GM18907 (cell line): ENCODE results near the gene PLAC8L1.
"Not testable (repeated sequence)": the region's sequence is repeated elsewhere in the genome, so short reads cannot be mapped to it uniquely, and the experiment has no call there.

ENCODE experiments used
- ATAC-seq: cut with Tn5 transposase; IDR thresholded peaks from one replicate; pipeline ENCODE4 v1.9.1; 2021; ENCODE audit warnings: mild to moderate bottlenecking, moderate library complexity; ENCODE audit not compliant: unreplicated experiment

PLAC8L1 gene

DNA sequence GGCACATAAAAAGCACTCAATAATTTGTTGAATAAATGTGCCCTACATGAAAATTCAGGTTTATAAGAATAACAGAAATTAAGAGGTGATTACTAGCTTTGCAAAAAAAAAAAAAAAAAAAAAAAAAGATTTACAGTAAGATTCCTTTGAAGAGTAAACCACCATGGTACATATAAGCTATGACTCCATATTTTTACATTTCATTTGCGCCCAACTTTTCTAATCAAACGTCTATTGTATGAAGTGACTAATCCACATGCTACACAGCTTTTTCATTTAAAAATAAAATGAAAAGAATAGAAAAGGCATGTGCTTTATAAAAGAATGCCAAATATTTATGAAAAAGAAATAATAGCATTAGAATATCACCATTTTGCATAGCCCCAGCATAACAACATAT is at the start of gene PLAC8L1:
TSS of gene PLAC8L1 (minus strand) at position 101 of the 400 bp plus-strand sequence. CDS start 1,266 bp downstream, outside the sequence.
- ATAC-seq: no peak

DNA sequence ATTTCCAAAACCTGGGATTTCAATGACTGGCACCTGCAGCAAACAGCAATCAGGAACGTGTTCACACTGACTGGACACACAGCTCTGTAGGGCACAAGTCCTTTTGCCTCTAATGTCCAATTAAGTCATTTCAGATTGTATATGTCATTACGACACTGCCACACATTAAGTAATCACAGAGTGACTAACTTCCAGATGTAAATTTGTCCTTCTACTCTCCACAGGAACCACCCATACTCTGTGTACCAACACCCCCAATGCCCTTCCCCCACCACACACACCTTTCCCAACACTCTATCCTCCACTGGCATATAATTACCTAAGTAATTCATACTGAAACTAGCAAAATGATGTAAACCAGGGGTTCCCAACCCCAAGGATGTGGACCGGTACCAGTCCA is 46.6 kb upstream of the PLAC8L1 start:
- no peak for ATAC-seq

GRCh38 chr5:146137967-146138403 is 32.6 kb upstream of the PLAC8L1 start:
- ATAC-seq: no peak

DNA sequence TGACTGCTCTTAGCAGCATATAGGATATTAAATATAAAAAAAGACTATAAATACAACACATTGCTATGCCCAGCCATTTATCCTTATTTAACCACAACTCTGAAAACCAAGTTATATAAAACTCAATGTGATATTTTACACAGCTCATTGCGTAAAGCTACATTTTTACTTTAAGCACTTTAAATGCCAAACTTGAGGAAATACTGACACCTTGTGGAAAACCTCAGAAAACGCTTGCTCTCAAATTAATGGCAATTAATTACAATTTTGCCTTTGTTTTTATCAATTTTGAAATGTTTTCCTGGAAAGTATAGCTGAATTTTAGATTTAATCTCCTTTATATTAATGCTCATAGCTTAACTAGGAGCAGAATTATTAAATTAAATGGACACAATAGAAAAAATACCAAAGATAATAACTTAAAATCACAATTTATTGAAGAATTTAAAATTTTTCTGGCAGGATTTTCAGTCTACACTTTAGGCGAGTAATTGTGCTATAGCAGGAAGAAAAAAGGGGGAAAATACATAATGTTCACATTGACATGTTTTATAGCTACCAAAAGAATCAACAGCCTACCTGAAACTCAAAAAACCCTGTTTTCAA is 25.2 kb upstream of the PLAC8L1 start:
- ATAC-seq: no peak

DNA sequence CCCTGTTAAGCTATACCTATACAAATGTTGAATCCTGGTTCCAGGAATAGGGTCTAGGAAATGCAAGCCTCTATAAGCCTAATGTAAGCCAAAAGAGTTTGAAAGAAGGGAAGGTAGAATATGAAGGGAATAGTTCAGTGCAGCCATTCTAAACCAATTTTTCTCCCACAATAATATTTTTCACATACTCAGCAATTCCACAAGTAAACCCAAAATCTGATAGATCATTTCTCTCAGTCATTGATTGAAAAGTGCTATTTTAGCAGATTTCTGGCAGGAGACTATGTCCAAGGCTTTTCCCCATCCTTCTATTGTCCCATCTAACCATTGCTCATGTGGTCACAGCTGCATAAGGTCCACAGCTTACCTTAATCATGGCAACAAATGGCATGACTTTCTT is 20.7 kb upstream of the PLAC8L1 start:
- ATAC-seq: no peak

DNA sequence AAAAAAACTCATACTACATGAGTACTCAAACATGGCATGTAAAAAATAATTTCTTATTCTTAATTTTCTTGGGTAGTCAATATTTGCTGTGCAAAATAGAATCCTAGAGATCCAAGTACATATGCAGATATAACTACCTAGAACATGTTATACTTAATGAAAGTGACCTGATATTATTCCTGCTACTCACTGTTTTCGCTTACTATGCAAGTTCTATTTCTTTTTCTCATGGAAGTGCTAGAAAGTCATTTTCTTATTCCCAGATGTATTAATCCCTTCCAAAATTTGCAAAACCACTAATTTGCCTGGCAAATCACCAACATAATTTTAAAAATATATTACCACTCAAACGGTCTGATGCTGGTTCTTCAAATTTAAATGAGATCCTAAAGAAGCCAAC is 19.2 kb upstream of the PLAC8L1 start:
- ATAC-seq: no peak

- not testable (repeated sequence) for ATAC-seq
Measured at GRCh38 chr5:146121451-146121850, 16.1 kb upstream of the PLAC8L1 start.

DNA sequence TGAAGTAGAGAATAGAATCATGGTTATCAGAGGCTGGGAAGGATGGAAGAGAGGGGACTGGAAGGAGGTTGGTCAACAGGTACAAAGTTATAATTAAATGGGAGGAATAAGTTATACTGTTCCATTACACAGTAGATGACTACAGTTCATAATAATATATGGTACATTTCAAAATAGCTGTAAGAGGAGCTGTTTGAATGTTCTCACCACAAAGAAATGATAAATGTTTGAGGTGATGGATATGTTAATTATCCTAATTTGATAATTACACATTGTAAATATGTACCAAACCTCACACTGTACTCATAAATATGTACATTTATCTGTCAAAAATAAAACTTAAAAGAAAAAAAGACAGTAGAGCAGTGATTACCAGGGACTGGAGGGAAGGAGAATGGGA is 12.9 kb upstream of the PLAC8L1 start:
- no peak for ATAC-seq

DNA sequence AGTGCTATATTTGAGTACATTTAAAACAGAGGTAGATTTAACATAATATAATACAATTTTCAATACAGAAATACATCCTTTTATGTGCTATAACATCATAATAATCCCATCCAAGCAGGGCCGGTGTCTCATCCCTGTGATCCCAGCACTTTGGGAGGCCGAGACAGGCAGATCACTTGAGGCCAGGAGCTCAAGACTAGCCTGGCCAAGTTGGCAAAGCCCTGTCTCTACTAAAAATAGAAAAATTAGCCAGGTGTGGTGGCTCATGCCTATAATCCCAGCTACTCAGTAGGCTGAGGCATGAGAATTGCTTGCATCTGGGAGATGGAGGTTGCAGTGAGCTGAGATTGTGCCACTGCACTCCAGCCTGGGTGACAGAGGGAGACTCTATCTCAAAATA is 11.8 kb upstream of the PLAC8L1 start:
- not testable (repeated sequence) for ATAC-seq

DNA sequence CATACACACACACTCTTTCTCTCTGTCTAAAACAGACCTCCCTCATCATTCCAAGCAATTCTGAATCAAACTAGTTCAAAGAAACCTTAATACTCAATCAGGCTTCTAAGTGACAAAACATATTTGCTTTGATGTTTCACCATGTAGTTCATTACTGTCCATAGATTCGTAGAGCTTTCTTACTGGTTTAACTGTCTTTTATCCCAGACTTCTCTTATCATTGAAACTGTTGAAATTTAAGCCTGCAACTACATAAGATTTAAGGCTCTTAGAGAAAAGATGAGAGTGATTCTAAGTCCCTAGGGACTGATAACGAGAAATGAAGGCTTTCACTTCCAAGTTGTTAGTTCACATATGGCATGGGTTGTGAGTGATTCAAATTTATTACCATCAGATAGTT is 11.0 kb upstream of the PLAC8L1 start:
- no peak for ATAC-seq

GRCh38 chr5:146112476-146112875 is 7.1 kb upstream of the PLAC8L1 start:
- ATAC-seq: no peak

DNA sequence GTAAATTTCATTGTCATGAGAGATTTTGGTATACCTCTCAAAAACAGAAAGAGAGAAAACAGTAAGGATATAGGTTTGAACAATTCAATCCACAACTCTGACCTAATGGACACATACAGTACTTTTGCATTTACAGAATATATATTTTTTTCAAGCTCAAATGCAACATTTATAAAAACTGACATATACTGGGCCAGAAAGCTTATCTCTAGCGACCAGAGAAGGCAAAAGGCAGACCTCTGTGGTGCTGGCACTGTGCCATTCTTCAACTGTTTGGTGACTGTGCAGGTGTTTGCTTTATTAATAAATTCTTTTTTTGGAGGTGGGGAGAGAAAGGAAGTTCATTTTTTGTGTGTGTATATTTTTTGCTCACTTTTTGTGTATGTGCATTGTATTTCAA is 6.0 kb upstream of the PLAC8L1 start:
- no peak for ATAC-seq

GRCh38 chr5:146109379-146109778 is 4.0 kb upstream of the PLAC8L1 start:
- ATAC-seq: no peak

DNA sequence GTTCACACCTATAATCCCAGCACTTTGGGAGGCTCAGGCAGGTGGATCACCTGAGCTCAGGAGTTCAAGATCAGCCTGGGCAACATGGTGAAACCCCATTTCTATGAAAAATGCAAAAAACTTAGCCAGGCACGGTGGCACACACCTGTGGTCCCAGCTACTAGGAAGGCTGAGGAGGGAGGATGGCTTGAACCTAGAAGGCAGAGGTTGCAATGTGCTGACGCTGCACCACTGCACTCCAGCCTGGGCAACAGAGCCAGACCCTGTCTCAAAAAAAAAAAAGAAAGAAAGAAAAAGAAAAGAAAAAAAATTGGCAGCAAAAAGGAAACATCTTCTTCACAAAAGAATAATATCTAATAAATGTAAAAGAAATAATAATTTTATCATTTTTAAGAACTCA is 3.5 kb upstream of the PLAC8L1 start:
- ATAC-seq: not testable (repeated sequence)

DNA sequence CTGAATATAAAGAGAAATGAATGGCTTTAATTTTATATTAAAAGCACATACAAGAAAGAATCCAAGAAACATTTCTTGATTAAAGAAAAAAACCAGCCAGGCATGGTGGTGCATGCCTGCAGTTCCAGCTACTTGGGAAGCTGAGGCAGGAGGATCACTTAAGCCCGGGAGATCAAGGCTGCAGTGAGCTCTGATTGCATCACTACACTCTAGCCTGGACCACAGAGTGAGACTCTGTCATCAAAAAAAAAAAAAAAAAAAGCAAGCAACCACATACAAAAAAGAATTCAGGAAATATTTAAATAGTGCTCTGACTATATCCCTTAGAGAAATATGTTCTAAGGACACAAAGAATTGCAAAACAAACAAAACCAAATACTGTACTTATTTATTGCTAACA is 2.5 kb upstream of the PLAC8L1 start:
- no peak for ATAC-seq

DNA sequence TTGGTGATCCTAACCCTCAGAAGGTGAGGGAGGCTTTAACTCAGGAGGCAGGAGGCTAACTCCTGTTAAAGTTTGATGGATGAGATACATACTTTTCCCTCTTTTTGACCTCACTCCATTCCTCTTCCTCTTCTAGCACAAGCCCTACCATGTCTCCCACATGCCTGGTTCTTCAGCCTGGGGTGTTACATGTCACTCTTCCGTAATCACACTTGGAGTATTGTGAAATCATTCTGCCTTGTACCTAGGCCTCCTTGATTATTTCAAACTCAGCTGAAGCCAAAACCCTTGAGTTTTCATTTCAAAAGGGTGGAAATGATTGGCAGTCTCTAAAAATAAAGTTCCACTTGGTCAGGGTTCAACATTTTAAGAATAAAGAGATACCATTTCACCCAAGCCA is 1.8 kb downstream of the PLAC8L1 start:
- no peak for ATAC-seq

GRCh38 chr5:146101646-146102045 is 3.7 kb downstream of the PLAC8L1 start:
- no peak for ATAC-seq

GRCh38 chr5:146098047-146098446 is 7.3 kb downstream of the PLAC8L1 start:
- no peak for ATAC-seq

DNA sequence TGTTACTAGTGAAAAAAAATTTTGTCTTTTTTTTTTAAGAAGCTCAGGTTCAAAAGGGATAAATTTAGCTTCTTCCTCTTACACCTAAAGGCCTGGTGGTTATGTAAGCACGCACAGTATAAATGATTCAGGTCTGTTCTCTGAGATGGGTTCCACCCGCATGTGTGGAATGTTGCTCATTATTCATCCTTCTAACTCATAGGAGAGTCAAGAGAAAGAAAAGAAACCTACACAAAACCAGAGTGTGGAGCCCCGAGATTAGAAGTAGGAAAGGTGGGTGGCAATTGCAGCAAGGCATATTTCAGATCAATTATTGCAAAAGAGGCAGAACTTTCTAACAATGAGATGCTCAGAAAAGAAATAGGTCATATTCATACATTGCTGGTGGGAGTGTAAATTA is 13.5 kb downstream of the PLAC8L1 start:
- no peak for ATAC-seq

- no peak for ATAC-seq
Measured at GRCh38 chr5:146089287-146089686, 16.1 kb downstream of the PLAC8L1 start.

GRCh38 chr5:146088098-146088497 is 17.3 kb downstream of the PLAC8L1 start:
- ATAC-seq: no peak

- ATAC-seq: no peak
Measured at GRCh38 chr5:146084376-146084775, 21.0 kb downstream of the PLAC8L1 start.

DNA sequence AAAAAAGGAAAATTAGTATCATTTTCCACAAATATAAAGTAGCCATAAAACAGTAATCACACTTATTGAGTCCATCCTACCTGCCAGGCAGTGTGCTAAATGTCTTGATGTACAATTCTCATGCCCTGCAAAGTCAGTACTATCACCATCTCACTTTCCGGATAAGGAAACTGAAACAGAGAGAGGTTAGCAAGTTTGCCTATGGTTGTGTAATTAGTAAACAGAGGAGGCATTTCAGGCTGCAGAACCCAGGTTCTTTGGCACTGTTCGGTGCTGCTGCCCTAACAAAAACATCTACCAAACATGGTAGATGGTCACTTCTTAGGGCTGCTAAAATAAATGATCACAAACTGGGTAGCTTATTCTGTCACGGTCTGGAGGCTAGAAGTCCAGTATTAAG is 22.6 kb downstream of the PLAC8L1 start:
- ATAC-seq: peak; percentile 95
